GM12878 (cell line): ENCODE data around the gene ASTN1. TPM values are rescaled to one million over a fixed set of nuclear protein-coding genes. Genes with fewer than 3 reads are reported as not detected.

Experiments
- ATAC-seq: fragments of 200-7000 bp; cut with Tn5 transposase; 3 replicates; pipeline ENCODE4 v1.9.1; 2020; ENCODE audit warnings: mild to moderate bottlenecking, moderate library complexity
- BruUV-seq: library from RNA; stranded (reverse); fragments of 400-500 nt; replicated peaks from 2 replicates; lab custom pipeline; 2021; lab: Mats Ljungman, UMichigan
- CTCF ChIA-PET: fragments of 300-600 bp; sonication (Branson Sonifier 250); formaldehyde crosslinking; extraction: SDS; loops from one replicate; lab custom pipeline; 2021; ENCODE audit warnings: inconsistent platforms; lab: Yijun Ruan, JAX
- POLR2A ChIA-PET: fragments of 350-600 bp; formaldehyde crosslinking; extraction: SDS; loops from one replicate; lab custom pipeline; 2021; ENCODE audit warnings: inconsistent platforms; lab: Charles Lee
- RAD21 ChIA-PET: fragments of 300-600 bp; sonication (Branson Sonifier 250); formaldehyde crosslinking; loops from one replicate; lab custom pipeline; 2023; ENCODE audit warnings: antibody characterized with exemption; ENCODE audit not compliant: unreplicated experiment; lab: Charles Lee
- SMC1A ChIA-PET: fragments of 300-600 bp; sonication (Branson Sonifier 250); formaldehyde crosslinking; loops from one replicate; lab custom pipeline; 2023; ENCODE audit not compliant: unreplicated experiment, uncharacterized antibody; lab: Charles Lee
- DNase-seq: peaks from one replicate; pipeline ENCODE4 v3.0.0-alpha.2; 2011; ENCODE audit warnings: low read depth, low spot score
- FAIRE-seq: peaks from 3 replicates; lab custom pipeline; 2011; peaks lifted over from hg19 to GRCh38; lab: Jason Lieb, UNC
- H2AFZ ChIP-seq: 2 replicates; pipeline ENCODE4 v1.6.0; 2011; ENCODE audit warnings: low read depth, low read length, control low read depth; ENCODE audit not compliant: control insufficient read depth
- H3K27ac ChIP-seq: 2 replicates; pipeline ENCODE4 v1.5.1; 2011; ENCODE audit warnings: control low read depth; ENCODE audit not compliant: control insufficient read depth, insufficient read depth
- H3K27me3 ChIP-seq, 2 experiments: replicated peaks in 1 of 2; 2 replicates each; pipeline versions ENCODE4 v1.6.0 to v1.6.1; 2011; ENCODE audit warnings: low read length in 1 of 2; ENCODE audit not compliant: control insufficient read depth in 2 of 2, insufficient read depth in 2 of 2
- H3K36me3 ChIP-seq, 2 experiments: 2 replicates each; pipeline ENCODE4 v1.5.1; 2011; ENCODE audit warnings: low read length in 1 of 2; ENCODE audit not compliant: control insufficient read depth in 2 of 2, insufficient read depth in 2 of 2
- H3K4me1 ChIP-seq: 2 replicates; pipeline ENCODE4 v1.6.1; 2011; ENCODE audit warnings: mild to moderate bottlenecking, low read length, moderate library complexity, mixed read lengths; ENCODE audit not compliant: control insufficient read depth, insufficient read depth
- H3K4me2 ChIP-seq: 2 replicates; pipeline ENCODE4 v1.6.0; 2011; ENCODE audit warnings: control low read depth; ENCODE audit not compliant: control insufficient read depth, insufficient read depth
- H3K4me3 ChIP-seq: fragments of 200-600 bp; sonication (generic); 2 replicates; pipeline ENCODE4 v1.5.1; 2016
- H3K79me2 ChIP-seq: 2 replicates; pipeline ENCODE4 v1.6.0; 2011; ENCODE audit warnings: low read length; ENCODE audit not compliant: control insufficient read depth, insufficient read depth
- H3K9ac ChIP-seq: 2 replicates; pipeline ENCODE4 v1.8.0; 2011; ENCODE audit warnings: low read length, control low read depth, mixed read lengths; ENCODE audit not compliant: control insufficient read depth, insufficient read depth
- H3K9me3 ChIP-seq: replicated peaks from 3 replicates; pipeline ENCODE4 v1.5.1; 2011; ENCODE audit warnings: mild to moderate bottlenecking, low read length; ENCODE audit not compliant: control insufficient read depth, insufficient read depth
- H4K20me1 ChIP-seq: 2 replicates; pipeline ENCODE4 v1.6.0; 2011; ENCODE audit not compliant: control insufficient read depth, insufficient read depth
- ETV6 ChIP-seq, 2 experiments: fragments of 450-650 bp in 1 of 2; IDR thresholded peaks in 1 of 2; conservative IDR thresholded peaks in 1 of 2; 2 replicates each; pipeline ENCODE4 v1.6.1; 2014; ENCODE audit warnings: antibody characterized with exemption in 1 of 2, borderline replicate concordance in 1 of 2, low read depth in 1 of 2, mild to moderate bottlenecking in 1 of 2, moderate library complexity in 1 of 2
- FOXK2 ChIP-seq: fragments of 450-650 bp; IDR thresholded peaks from 2 replicates; pipeline ENCODE4 v1.6.1; 2017; ENCODE audit warnings: mild to moderate bottlenecking, moderate library complexity
- IRF4 ChIP-seq: IDR thresholded peaks from 2 replicates; pipeline ENCODE4 v1.6.1; 2011; ENCODE audit warnings: low read depth, low read length
- NBN ChIP-seq: fragments of 450-650 bp; IDR thresholded peaks from 2 replicates; pipeline ENCODE4 v1.6.1; 2016
- POLR2AphosphoS2 ChIP-seq: IDR thresholded peaks from 2 replicates; pipeline ENCODE4 v1.6.1; 2011; ENCODE audit warnings: low read depth, mild to moderate bottlenecking, low read length, improper control_type of control experiment, moderate library complexity
- PRDM15 ChIP-seq: fragments of 450-650 bp; formaldehyde crosslinking; IDR thresholded peaks from 2 replicates; pipeline ENCODE4 v1.4.0; 2020; ENCODE audit warnings: mild to moderate bottlenecking, moderate library complexity
- RAD21 ChIP-seq: IDR thresholded peaks from 2 replicates; pipeline ENCODE4 v1.6.1; 2011; ENCODE audit warnings: mild to moderate bottlenecking, low read depth, low read length, moderate library complexity; ENCODE audit not compliant: insufficient read depth
- RELA ChIP-seq: fragments of 450-650 bp; IDR thresholded peaks from 2 replicates; pipeline ENCODE4 v1.8.0; 2014; ENCODE audit warnings: borderline replicate concordance; ENCODE audit not compliant: partially characterized antibody
- RUNX3 ChIP-seq: IDR thresholded peaks from 2 replicates; pipeline ENCODE4 v1.6.1; 2012; ENCODE audit warnings: low read length, inconsistent platforms
- SP1 ChIP-seq: IDR thresholded peaks from one replicate; pipeline ENCODE4 v1.6.1; 2011; ENCODE audit warnings: low read depth, low read length
- ZNF24 ChIP-seq: fragments of 450-650 bp; IDR thresholded peaks from 2 replicates; pipeline ENCODE4 v1.6.1; 2017; ENCODE audit warnings: antibody characterized with exemption, mild to moderate bottlenecking
- ZNF687 ChIP-seq: fragments of 450-650 bp; IDR thresholded peaks from 2 replicates; pipeline ENCODE4 v1.6.1; 2017; ENCODE audit warnings: mild to moderate bottlenecking, moderate library complexity
- WGBS: methylation state at CpG from one replicate; pipeline ENCODE4 v1.1.6; 2016; ENCODE audit warnings: low lambda C conversion rate; ENCODE audit not compliant: insufficient replicate concordance, insufficient coverage; ENCODE audit errors: missing lambda C conversion rate; 5-methylcytosine and 5-hydroxymethylcytosine counted together
- in situ Hi-C: fragments of 300-500 bp; cut with MboI; formaldehyde crosslinking; loops from 9 replicates; pipeline ENCODE4 v1.14.3; 2018; ENCODE audit warnings: mixed read lengths
- intact Hi-C: fragments of 100-400 bp; cut with micrococcal nuclease; formaldehyde crosslinking; loops from one replicate; pipeline ENCODE4 v1.14.2; 2022; ENCODE audit not compliant: unreplicated experiment
- polyA plus RNA-seq, 11 experiments: library from polyadenylated mRNA; depleted of rRNA in 4 of 11; unstranded in 6 of 11; stranded (reverse) in 5 of 11; fragments of >200 nt; fragmentation: Nextera tagmentation in 4 of 11; fragmentation: Illumina TruSeq in 1 of 11; extraction: Ambion mirVana in 4 of 11; extraction: Trizol in 1 of 11; gene quantifications; 1 replicate in 1 of 11; 2 replicates in 10 of 11; pipeline versions ENCODE4 v1.2.1 to v1.2.3, GENCODE V29; 2011 to 2016; ENCODE audit warnings: inconsistent platforms in 2 of 11, missing spikeins in 2 of 11, low read depth in 1 of 11
- total RNA-seq, 4 experiments: library from RNA; depleted of rRNA in 3 of 4; stranded (reverse); fragments of >200 nt in 3 of 4; fragmentation: Illumina TruSeq in 1 of 4; extraction: Trizol in 1 of 4; gene quantifications; 2 replicates each; pipeline versions ENCODE4 v1.2.1 to v1.2.3, GENCODE V29; 2013 to 2021

ASTN1 gene
- total and polyA plus RNA-seq, 10 of the 15 experiments (the other 5 are each of a cell fraction or from before 2014, with no cell fraction given) = 0.04 TPM; not detected in 9

DNA sequence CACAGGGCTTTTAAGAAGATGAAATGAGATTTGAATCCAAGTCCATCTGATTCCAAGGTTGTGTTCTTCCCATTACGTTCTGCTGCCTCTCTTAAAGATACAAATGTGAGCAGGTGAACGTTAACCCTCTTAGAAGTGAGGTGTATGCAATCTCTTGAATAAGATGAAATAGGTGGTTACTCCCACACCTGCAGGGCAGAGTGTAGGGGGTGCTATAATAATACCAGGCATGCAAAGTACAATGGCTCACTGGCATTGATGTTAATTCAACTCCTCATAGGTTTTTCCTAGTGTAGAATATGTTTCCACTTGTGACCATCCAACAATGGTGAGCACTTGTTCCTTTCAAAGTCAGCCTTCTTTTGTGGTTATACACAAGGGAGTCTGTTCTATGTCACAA is 163.0 kb downstream of the ASTN1 start (continued):
- TF ChIP-seq RELA (no peak), ZNF24 (no peak), ETV6 (conservative IDR thresholded peaks at IDR 0.05 in 1 of 2, IDR thresholded peaks at IDR 0.05 in 1 of 2; ENCODE audit: borderline replicate concordance in 1 of 2, low read depth in 1 of 2) (no peak)
- TF ChIP-seq, all 136 proteins: peak for 0

- Histone ChIP-seq H3K4me1 (no peaks in the 10 kb centered on the region), H3K27me3 (no peaks in the 10 kb centered on the region; a peak in 1 of 4 replicates), H3K27ac (no peak overlapping the region), H2AFZ (no peak overlapping the region), H3K9ac (no peak overlapping the region), H3K9me3 (no peaks in the 10 kb centered on the region), H3K79me2 (no peaks in the 10 kb centered on the region), H3K36me3 (no peaks in the 10 kb centered on the region), H3K4me2 (no peak overlapping the region), H3K4me3 (no peak overlapping the region), H4K20me1 (no peaks in the 10 kb centered on the region)
- WGBS = 1% methylated on average over 5 of the region's 5 CpGs
- RAD21 ChIA-PET = no interaction called here
- POLR2A ChIA-PET = no interaction called here
- ATAC-seq (no peak), FAIRE-seq (no peak), DNase-seq (no peak)
- no TSS peak for BruUV-seq
- SMC1A ChIA-PET = no interaction called here
- TF ChIP-seq ZNF687 (no peak), SP1 (no peak), RUNX3 (no peak), NBN (no peak), PRDM15 (CRISPR knock-in tag) (no peak), IRF4 (no peak), RAD21 (no peak), FOXK2 (no peak), POLR2AphosphoS2 (no peak)
- in situ Hi-C loops = no loop called here
- CTCF ChIA-PET = no interaction called here
- intact Hi-C loops = no loop called here
Measured at GRCh38 chr1:176998183-176998795, 166.2 kb downstream of the ASTN1 start.
